Measurements from ENCODE around the gene ITSN1.

The ITSN1 gene

GRCh38 chr21:33815143-33815707, 172.9 kb downstream of the ITSN1 start:
- DNase-seq (ENCODE audit: low read depth): no peak

GRCh38 chr21:33816174-33816573, 173.9 kb downstream of the ITSN1 start:
- DNase-seq (ENCODE audit: low read depth): no peak

- DNase-seq (ENCODE audit: low read depth): no peak
These were observed 174.8 kb downstream of the ITSN1 start for GRCh38 chr21:33817138-33817537.

DNA sequence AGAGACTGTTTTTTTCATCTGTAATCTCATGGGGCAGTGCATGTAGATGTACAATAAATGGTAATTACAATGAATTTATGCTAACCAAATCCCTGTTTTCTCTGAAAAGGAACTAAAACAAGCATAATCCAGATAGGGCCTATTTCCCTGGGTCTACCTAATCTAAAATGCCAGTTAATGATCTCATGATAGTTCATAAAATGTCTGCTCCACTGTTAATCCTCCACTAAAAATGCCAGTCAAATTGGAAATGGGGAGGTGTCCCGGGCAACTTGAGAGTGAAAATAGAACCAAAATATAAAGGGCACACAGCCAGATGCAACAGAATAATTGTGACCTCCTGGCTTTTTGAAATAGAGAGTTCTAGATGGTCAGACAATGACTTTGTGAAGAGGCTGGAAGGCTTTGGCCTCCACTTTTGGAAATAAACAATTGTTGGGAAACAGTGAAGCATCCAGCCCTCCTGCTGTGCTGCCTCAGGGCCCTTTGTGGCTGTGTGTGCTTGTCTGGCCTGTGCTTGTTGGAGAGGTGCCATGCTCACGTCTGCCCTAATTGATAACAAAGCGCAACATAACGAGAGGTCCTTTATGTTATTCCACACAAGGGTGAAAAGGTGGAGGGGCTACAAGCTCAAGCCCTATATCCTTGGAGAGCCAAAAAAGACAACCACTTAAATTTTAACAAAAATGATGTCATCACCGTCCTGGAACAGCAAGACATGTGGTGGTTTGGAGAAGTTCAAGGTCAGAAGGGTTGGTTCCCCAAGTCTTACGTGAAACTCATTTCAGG, 175.6 kb downstream of the ITSN1 start:
- no peak for DNase-seq (ENCODE audit: low read depth)

DNA sequence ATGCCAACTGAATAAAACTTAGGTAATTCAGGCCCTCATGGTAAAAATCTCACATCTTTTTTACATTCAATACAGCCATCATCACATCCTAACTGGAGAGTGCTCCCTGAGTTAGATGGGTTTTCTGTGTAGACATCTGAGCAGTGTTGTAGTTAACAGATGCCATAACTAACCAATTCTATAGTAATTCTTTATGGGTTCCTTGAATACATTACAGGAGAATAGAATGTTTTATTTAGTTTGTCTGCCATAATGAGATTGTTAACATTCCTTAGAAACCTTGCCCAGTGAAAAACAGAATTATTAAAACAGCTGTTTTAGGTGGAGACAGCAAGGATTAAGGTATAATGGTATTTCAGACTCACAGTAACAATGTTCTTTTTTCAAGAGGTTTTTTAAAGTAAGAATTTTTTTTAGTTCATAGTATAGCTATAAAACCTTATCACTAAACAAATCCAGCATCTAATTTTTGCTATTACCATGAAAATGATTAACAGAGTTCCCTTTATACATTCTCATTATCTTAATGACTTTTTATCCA, 178.0 kb downstream of the ITSN1 start:
- DNase-seq (ENCODE audit: low read depth): no peak

GRCh38 chr21:33820798-33821197, 178.5 kb downstream of the ITSN1 start:
- DNase-seq (ENCODE audit: low read depth): no peak

GRCh38 chr21:33821503-33822322, 179.4 kb downstream of the ITSN1 start:
- DNase-seq (ENCODE audit: low read depth): no peak

GRCh38 chr21:33824156-33824941, 182.0 kb downstream of the ITSN1 start:
- DNase-seq (ENCODE audit: low read depth): no peak

DNA sequence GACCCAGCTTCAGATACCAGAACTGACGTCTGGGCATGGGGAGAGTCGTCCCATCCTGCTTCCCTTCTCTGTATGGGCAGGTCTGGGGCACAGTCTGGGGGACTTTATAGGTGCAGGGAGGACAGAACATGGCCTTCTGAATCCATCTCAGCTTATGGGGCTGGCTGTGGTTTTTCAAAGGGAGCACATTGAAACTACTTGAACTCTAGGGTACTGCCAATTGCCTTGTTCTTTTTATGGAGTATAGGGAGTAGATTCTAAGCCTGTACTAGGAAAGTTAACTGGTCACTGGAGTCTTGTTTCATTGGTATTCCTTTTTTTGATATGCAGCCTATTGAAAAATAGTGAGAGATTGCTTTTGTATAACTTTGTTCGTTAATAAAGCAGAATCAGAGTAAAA, 183.1 kb downstream of the ITSN1 start:
- DNase-seq (ENCODE audit: low read depth): no peak

DNA sequence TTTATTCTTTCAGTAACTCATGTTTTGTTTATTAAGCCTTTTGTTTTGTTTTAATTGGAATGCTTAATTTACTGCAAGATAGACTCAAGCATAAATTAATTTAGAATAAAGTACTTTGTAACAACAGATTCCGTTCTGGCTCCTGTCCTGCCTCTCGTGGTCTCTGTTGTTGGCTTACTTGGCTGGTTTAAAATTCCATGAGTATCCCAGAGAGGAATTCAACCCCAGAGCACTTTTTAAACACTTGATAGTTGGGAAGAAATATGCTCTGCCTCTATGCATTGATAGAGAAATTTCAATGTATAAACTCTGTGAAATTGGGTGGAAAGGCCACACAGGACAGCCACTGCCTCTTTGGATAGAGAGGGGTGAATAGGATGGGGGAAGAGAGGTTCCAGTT, 183.6 kb downstream of the ITSN1 start:
- DNase-seq (ENCODE audit: low read depth): peak; percentile 27

DNA sequence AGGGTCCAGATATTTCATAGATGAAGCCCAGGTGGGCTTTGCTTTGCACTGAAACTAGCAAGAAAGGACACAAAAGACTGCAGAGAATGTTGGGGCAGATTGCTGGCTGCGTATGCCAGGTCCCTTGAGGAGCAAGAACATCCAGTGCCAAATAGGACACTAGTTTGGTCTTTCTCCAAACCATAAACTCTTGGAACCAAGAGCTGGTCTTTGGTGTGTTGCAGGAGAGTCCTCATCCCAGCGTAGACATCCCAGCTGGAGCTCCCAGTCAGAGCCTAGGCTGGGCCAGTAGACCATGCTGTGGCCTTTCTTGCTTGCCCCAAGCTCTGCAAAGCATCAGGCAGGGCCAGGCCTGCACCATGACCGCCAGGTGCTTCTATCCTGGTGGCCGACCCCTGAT, 185.8 kb downstream of the ITSN1 start:
- DNase-seq (ENCODE audit: low read depth): no peak

DNA sequence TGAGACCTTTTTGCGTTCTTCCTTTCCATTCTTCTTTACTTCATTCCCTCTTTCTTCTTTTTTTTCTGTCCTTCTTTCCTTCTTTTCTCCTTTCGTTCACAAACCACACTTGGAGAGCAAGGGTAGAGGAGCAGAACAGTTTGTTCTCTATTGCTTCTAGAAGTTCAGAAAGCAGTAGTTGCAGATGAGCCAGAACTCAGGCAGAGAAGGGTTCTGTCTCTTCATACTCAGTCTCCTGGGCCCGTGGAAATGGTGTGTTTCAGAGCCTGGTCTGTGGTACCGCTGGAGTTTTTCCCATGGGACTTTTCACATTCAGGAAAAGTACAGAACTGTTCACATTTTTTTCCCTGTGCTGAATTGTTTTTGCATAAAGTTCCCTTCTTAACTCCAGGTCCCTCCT, 186.3 kb downstream of the ITSN1 start:
- no peak for DNase-seq (ENCODE audit: low read depth)

GRCh38 chr21:33829844-33830243, 187.5 kb downstream of the ITSN1 start:
- no peak for DNase-seq (ENCODE audit: low read depth)

- DNase-seq (ENCODE audit: low read depth): no peak
These were observed 189.8 kb downstream of the ITSN1 start for GRCh38 chr21:33831962-33832659.

DNA sequence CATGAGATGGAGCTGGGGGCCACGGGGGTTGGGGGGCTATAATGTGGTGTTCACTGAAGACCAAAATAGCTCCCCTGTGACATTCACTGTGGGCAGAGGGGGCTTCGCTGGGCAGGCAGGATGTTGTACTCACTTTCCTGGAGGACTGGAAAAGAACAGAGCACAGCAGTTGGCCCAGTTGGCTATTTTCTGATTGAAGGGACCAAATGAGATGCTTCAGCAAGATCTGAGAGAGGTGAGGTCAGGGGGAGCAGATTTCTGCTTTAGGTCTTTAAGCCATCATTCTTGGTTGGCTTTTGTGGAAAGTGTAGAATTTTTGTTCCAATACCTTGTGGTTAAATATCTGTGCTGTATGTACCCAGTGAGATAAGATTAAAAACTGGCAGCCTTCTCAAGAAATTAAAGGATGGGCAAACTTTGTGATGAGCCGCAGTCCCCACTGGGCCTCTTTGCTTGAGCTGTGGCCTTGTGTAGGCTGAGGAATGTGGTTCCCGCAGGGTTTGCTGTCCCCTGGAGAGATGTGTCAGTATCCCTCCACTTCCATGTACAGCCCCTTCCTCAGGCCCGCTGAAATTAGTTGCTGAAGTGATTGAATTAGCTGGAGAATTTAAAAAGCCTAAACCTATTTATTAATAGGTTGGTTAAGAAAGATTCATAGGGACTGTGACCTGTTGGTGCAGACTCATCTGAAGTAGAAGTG, 192.7 kb downstream of the ITSN1 start:
- no peak for DNase-seq (ENCODE audit: low read depth)

- DNase-seq (ENCODE audit: low read depth): no peak
These were observed 193.6 kb downstream of the ITSN1 start for GRCh38 chr21:33835920-33836319.

GRCh38 chr21:33836408-33836807, 194.1 kb downstream of the ITSN1 start:
- no peak for DNase-seq (ENCODE audit: low read depth)

DNA sequence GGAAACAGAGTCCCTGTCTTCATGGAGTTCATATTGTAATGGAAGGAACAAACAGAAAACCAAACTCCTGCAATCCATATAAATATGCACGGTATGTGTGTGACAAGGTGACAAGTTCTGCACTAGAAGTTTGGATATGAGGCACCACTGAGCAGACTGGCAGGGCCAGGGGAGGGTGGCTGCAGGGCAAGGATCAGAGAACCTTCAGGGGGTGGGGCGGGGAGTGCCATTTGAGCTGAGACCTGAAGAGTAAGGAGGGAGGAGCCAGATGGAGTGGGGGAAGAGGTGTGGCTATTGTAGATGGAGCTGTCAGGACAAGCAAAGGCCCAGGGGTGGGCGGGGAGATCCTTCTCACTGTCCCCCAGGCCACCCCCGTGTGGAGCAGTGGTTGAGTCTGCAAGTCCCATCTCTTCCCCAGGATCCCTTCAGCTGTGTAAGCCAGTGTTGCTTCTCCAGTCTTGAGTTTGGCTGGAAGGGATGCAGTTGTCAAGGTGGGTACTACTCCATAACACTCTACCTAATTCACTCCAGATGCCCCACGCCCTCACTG, 196.9 kb downstream of the ITSN1 start:
- DNase-seq (ENCODE audit: low read depth): no peak

DNA sequence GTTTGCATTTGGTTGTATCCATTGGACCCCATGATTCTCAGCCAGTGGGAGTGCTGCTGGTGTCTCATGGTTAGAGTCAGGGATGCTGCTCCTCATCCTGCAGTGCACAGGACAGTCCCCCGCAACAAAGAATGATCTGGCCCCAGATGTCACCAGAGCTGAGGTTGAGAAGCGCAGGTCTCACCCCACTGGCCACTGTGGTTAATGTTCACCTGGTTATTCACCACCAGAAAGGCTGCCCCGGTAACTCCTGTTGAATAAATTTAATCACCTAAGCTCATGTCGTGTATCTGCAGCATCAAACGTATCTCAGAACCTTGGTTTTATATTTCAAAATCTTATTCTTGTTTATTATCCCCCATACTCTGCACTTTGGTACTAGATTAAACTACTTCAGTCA, 197.5 kb downstream of the ITSN1 start:
- no peak for DNase-seq (ENCODE audit: low read depth)

DNA sequence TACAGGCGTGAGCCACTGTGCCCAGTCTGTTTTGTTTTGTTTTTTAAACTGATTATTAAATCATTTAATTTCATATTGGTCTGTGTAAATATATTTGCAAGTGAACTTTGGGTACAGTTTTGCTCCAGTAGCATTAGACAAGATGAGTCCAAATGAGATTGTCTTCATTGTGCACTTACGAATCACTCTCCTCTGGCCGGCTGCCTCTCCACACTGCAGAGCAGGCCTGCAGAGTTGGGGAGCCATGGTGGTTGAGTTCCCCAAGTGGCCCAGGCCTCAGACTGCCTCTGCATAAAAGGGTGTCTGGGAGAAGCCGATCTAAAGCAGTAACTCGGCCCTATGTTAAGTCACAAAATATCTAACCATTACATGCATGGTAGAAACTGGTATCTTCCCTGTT, 198.5 kb downstream of the ITSN1 start:
- DNase-seq (ENCODE audit: low read depth): no peak
